Lung (tissue), 16 donors: ENCODE measurements around the gene STPG3. TPM values are rescaled to one million over a fixed set of nuclear protein-coding genes. Genes with fewer than 3 reads are reported as not detected.
A peak's percentile ranks its signal among the peaks of the same experiment; 100 is the strongest.

ENCODE experiments used
- ATAC-seq: fragments of 200-7000 bp; cut with Tn5 transposase; one replicate; pipeline ENCODE4 v1.9.1; 2020; ENCODE audit warnings: moderate number of reproducible peaks; ENCODE audit not compliant: insufficient read depth, low FRiP score
- DNase-seq, 3 donors: peaks; one replicate each; pipeline ENCODE4 v3.0.0-alpha.2; 2013 to 2017
- H3K27ac ChIP-seq, 2 donors: one replicate each; pipeline ENCODE4 v1.5.1; 2013; ENCODE audit warnings: mild to moderate bottlenecking in 2 of 2, moderate library complexity in 2 of 2, control low read depth in 1 of 2, inconsistent platforms in 1 of 2, low read depth in 1 of 2, low read length in 1 of 2
- H3K27me3 ChIP-seq, 3 donors: one replicate each; pipeline ENCODE4 v1.5.1; 2013; ENCODE audit warnings: low read length in 2 of 3; ENCODE audit not compliant: control insufficient read depth in 3 of 3, insufficient read depth in 3 of 3
- H3K36me3 ChIP-seq, 4 donors: one replicate each; pipeline ENCODE4 v1.5.1; 2013; ENCODE audit warnings: low read length in 4 of 4, mild to moderate bottlenecking in 1 of 4, moderate library complexity in 1 of 4; ENCODE audit not compliant: control insufficient read depth in 4 of 4, insufficient read depth in 4 of 4
- H3K4me1 ChIP-seq, 5 donors: one replicate each; pipeline ENCODE4 v1.5.1; 2013; ENCODE audit warnings: low read length in 5 of 5, mild to moderate bottlenecking in 2 of 5, moderate library complexity in 1 of 5; ENCODE audit not compliant: control insufficient read depth in 5 of 5, insufficient read depth in 5 of 5
- H3K4me3 ChIP-seq: one replicate; pipeline ENCODE4 v1.5.1; 2013; ENCODE audit warnings: mild to moderate bottlenecking, control low read depth, moderate library complexity
- H3K9ac ChIP-seq, 2 donors: one replicate each; pipeline ENCODE4 v1.5.1; 2013; ENCODE audit warnings: low read length in 2 of 2, control low read depth in 1 of 2; ENCODE audit not compliant: insufficient read depth in 1 of 2
- H3K9me3 ChIP-seq, 4 donors: one replicate each; pipeline ENCODE4 v1.5.1; 2013; ENCODE audit warnings: low read length in 3 of 4, mild to moderate bottlenecking in 1 of 4, moderate library complexity in 1 of 4; ENCODE audit not compliant: control insufficient read depth in 4 of 4, insufficient read depth in 3 of 4
- CTCF ChIP-seq: IDR thresholded peaks from 2 replicates; pipeline ENCODE4 v1.5.1; 2012; ENCODE audit warnings: mild to moderate bottlenecking; ENCODE audit errors: control extremely low read depth, extremely low read depth
- WGBS, 2 donors: extraction: QIAGEN DNeasy Blood & Tissue Kit; methylation state at CpG; one replicate each; pipeline ENCODE4 v1.1.7; 2013; 5-methylcytosine and 5-hydroxymethylcytosine counted together
- long read RNA-seq, 5 donors: transcript quantifications; one replicate each; lab custom pipeline, GENCODE V29; 2026
- polyA plus RNA-seq, 2 donors: library from polyadenylated mRNA; stranded (reverse); fragments of 200-250 nt; gene quantifications; one replicate each; pipeline ENCODE4 v1.2.1, GENCODE V29; 2013
- total RNA-seq, 2 donors: library from RNA; depleted of rRNA in 1 of 2; stranded (reverse); fragments of >200 nt in 1 of 2; gene quantifications; one replicate each; pipeline ENCODE4 v1.2.1, GENCODE V29; 2014 to 2021
- donor health status: control.
- donor health status: control.
- donor health status: Bipolar disorder and iron deficiency.
- donor health status: healthy.
- donor health status: DM: yes; HTN: yes; CAD: no.

Gene STPG3
- total RNA-seq (not detected), polyA plus RNA-seq (under 1 TPM in 1 of 2 donors, not detected in 1; 0.18 TPM)
- long read RNA-seq, donor 1: 0 reads
- long read RNA-seq, donor 2: 0 reads
- long read RNA-seq, donor 3: 0 reads
- long read RNA-seq, donor 4: 0 reads
- long read RNA-seq, donor 5: 0 reads

DNA sequence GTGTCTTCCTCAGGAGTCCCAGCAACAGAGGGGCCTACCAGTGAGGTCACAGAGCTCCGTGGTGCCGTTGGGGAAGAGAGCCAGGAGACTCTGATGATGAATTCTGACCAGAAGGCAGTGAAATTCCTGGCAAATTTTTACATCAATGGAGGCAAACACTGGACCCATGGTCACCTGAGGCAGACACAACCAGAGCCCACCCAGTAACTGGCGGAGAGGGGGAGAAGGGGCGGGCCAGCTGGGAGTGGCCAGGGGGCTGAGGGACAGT lies at the start of gene STPG3:
TSS of gene STPG3 (plus strand) at position 93 of the 268 bp plus-strand sequence. CDS start at position 94, 1 bp downstream.
- H3K27me3 ChIP-seq: no peaks in the 10 kb centered on the region
- ATAC-seq (no peak), DNase-seq (no peak)
- H3K4me1 ChIP-seq: peaks cover 0 to 24% (median 4%) of the 10 kb centered on the region in 5 donors
- WGBS, 2 donors: 79 to 87% methylated on average over 4 of the region's 4 CpGs
- H3K9me3 ChIP-seq: no peaks in the 10 kb centered on the region
- peaks cover 0 to 2% (median under 1%) of the 10 kb centered on the region in 4 donors for H3K36me3 ChIP-seq
- no peak within 1 kb of the TSS for H3K27ac ChIP-seq
- no peak within 1 kb of the TSS for H3K9ac ChIP-seq
- no peak within 1 kb of the TSS for H3K4me3 ChIP-seq
- no peak for TF ChIP-seq CTCF

DNA sequence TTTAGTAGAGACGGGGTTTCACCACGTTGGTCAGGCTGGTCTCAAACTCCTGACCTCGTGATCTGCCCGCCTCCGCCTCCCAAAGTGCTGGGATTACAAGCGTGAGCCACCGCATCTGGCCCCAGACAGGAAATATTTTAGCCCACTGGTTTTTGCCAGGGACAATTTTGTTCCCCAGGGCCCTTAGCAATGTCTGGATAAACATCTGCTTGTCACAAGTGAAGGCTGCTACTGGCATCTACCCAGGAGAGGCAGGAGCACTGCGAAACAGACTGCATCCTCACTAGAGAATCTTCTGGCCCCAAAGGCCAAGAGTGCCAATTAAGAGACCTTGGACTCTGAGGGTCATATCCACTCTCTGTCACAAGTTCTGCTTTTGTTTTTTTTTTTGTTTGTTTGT lies 48.1 kb upstream of the STPG3 start:
- Histone ChIP-seq H3K4me3 (no peak overlapping the region), H3K27ac (no peak overlapping the region), H3K4me1 (peaks cover 12 to 43% (median 28%) of the 10 kb centered on the region in 5 donors), H3K9ac (no peak overlapping the region), H3K27me3 (no peaks in the 10 kb centered on the region), H3K36me3 (peaks cover 0 to 8% (median 5%) of the 10 kb centered on the region in 4 donors), H3K9me3 (peaks cover 0 to 2% (median 0%) of the 10 kb centered on the region in 4 donors)
- 85 to 91% methylated on average over 8 of the region's 8 CpGs for WGBS, 2 donors
- no peak for ATAC-seq
- TF ChIP-seq CTCF: no peak
- no peak for DNase-seq

GRCh38 chr9:137204731-137205125 lies 46.4 kb upstream of the STPG3 start:
- Histone ChIP-seq H3K27me3 (no peaks in the 10 kb centered on the region), H3K4me1 (peaks cover 3 to 30% (median 28%) of the 10 kb centered on the region in 5 donors), H3K9me3 (peaks cover 0 to 2% (median 0%) of the 10 kb centered on the region in 4 donors), H3K9ac (peak overlapping the region; percentile 33 to 65), H3K4me3 (peak overlapping the region; percentile 95), H3K27ac (peak overlapping the region; percentile 75 to 87), H3K36me3 (peaks cover 0 to 14% (median 8%) of the 10 kb centered on the region in 4 donors)
- no peak for TF ChIP-seq CTCF
- ATAC-seq (no peak), DNase-seq (no peak)
- 11 to 18% methylated on average over 21 of the region's 21 CpGs for WGBS, 2 donors
